NCI-H1436 treated with DMSO at 0.1 percent for 48 hours (cell line): ENCODE results near the gene PRDX1.
"Not testable (repeated sequence)": the region's sequence is repeated elsewhere in the genome, so short reads cannot be mapped to it uniquely, and the experiment has no call there.

ENCODE experiments used
- DNase-seq: peaks from one replicate; lab custom pipeline; 2025; lab: John Stamatoyannopoulos, UW

The PRDX1 gene

GRCh38 chr1:45535988-45536766, 14.5 kb upstream of the PRDX1 start:
- no peak for DNase-seq

DNA sequence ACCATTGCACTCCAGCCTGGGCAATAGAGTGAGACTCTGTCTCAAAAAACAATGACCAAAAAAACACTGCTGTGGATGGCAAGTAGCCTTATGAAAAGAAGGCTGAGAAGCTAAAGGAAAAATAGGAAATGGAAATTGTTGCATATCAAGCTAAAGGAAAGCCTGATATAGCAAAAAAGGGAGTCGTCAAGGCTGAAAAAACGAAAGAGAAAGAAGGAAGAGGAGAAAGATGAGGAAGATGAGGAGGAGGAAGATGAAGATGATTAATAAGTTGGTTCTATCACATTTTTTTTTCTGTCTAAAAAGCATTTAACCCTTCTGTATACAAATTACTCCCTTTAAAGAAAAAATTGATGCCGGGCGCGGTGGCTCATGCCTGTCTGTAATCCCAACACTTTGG, 10.2 kb upstream of the PRDX1 start:
- no peak for DNase-seq

GRCh38 chr1:45530632-45531135, 9.0 kb upstream of the PRDX1 start:
- no peak for DNase-seq

DNA sequence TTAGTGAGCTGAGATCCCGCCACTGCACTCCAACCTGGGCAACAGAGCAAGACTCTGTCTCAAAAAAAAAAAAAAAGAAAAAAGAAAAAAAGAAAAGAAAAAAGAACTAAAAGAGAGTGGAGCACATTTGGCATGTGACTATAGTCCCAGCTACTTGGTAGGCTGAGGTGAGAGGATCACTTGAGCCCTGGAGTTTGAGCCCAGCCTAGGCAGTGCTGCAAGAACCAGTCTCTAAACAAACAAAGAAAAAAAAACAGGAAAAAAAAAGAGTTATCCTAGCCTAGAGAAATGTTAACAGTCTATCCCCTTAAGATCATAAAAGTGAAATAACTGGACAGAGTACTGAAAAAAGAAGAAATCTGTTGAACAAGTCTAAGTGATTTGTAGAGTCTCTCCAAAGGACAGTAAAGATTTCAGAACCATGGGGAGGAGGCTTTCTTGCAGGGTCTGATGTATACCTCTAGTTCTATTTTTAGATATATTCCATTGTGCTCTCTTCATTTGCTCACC, 4.5 kb upstream of the PRDX1 start:
- no peak for DNase-seq

DNA sequence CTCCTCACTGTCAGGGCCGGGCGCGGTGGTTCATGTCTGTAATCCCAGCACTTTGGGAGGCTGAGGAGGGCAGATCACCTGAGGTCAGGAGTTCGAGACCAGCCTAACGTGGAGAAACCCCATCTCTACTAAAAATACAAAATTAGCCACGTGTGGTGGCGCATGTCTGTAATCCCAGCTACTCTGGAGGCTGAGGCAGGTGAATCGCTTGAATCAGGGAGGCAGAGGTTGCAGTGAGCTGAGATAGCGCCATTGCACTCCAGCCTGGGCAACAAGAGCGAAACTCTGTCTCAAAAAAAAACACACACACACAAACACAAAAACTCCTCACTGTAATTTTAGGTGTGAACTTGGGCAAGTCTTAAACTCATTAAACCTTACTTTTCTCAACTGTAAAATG, 2.3 kb upstream of the PRDX1 start:
- not testable (repeated sequence) for DNase-seq

- DNase-seq, result not testable (repeated sequence)
These were observed 1.8 kb upstream of the PRDX1 start for GRCh38 chr1:45523516-45523915.

DNA sequence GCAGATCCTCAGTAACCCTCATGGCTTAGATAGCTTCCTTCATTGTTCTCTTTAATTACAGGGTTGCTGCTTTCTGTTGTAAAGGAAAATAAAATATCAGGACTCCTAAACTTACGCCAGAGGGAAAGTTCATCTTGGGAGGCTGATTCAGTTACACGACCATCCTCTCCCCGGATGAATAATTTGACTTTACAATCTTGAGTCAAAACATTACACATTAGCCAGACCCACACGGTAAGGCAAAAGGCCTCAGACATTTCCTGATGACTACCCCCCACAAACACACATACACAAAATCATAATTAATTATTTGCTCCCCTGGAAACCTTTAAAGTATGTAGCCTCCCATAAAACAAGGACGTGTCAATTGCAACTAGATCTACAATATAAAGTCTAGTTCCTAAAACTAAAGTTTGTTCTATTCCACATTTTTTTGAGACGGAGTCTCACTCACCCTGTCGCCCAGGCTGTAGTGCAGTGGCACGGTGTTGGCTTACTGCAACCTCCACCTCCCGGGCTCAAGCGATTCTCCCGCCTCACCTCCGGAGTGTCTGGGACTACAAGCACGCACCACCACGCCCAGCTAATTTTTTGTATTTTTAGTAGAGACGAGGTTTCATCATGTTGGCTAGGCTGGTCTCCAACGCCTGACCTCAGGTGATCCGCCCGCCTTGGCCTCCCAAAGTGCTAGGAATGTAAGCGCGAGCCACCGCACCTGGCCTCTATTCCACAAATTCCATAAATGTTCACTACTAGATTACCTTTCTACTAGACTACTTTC, 830 bp upstream of the PRDX1 start:
- no peak for DNase-seq

- DNase-seq, result not testable (repeated sequence)
These were observed 1.9 kb downstream of the PRDX1 start for GRCh38 chr1:45519774-45520173.

DNA sequence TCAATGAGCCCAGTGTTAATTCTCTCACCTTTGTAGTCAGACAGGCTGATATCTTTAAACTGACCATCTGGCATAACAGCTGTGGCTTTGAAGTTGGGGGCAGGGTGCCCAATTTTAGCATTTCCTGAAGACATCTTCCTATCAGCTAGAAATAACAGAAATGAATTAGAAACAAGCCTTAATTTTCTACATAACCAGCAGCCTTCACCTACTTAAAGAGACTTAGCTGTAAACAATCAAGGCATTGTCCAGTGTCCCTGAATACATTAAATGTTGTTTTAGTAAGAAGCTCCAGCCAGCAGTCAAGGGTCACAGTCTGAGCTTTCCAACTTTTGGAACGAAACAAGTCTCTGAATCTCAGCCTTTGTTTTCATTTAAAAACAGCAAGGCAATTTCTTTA, 2.8 kb downstream of the PRDX1 start:
- DNase-seq, result no peak

GRCh38 chr1:45518366-45518765, 3.3 kb downstream of the PRDX1 start:
- not testable (repeated sequence) for DNase-seq

- no peak for DNase-seq
These were observed 5.2 kb downstream of the PRDX1 start for GRCh38 chr1:45516465-45516864.

GRCh38 chr1:45516036-45516435, 5.6 kb downstream of the PRDX1 start:
- no peak for DNase-seq

DNA sequence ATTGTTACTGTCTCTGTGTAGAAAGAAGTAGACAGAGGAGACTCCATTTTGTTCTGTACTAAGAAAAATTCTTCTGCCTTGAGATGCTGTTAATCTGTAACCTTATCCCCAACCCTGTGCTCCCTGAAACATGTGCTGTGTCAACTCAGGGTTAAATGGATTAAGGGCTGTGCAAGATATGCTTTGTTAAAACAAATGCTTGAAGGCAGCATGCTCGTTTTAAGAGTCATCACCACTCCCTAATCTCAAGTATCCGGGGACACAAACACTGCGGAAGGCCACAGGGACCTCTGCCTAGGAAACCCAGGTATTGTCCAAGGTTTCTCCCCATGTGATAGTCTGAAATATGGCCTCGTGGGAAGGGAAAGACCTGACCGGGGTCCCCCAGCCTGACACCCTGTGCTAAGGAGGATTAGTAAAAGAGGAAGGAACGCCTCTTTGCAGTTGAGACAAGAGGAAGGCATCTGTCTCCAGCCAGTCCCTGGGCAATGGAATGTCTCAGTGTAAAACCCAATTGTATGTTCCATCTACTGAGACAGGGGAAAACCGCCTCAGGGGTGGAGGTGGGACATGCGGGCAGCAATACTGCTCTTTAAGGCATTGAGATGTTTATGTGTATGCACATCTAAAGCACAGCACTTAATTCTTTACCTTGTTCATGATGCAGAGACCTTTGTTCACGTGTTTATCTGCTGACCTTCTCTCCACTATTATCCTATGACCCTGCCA, 8.0 kb downstream of the PRDX1 start:
- not testable (repeated sequence) for DNase-seq

GRCh38 chr1:45512641-45513054, 9.0 kb downstream of the PRDX1 start:
- DNase-seq, result no peak

DNA sequence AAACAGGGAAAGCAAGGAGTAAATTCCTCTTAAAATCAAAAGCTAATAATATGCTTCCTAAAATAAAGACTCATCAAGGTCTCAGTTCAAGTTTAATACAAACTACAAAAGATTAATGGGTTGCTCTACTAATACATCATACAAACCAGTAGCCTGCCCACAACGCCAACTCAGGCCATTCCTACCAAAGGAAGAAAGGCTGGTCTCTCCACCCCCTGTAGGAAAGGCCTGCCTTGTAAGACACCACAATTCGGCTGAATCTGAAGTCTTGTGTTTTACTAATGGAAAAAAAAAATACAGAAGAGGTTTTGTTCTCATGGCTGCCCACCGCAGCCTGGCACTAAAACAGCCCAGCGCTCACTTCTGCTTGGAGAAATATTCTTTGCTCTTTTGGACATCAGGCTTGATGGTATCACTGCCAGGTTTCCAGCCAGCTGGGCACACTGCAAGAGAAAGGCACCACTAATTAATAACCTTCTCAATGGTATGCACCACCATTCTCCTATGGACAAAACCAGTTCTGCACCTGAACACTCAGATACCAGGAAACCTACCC, 10.6 kb downstream of the PRDX1 start:
- no peak for DNase-seq

DNA sequence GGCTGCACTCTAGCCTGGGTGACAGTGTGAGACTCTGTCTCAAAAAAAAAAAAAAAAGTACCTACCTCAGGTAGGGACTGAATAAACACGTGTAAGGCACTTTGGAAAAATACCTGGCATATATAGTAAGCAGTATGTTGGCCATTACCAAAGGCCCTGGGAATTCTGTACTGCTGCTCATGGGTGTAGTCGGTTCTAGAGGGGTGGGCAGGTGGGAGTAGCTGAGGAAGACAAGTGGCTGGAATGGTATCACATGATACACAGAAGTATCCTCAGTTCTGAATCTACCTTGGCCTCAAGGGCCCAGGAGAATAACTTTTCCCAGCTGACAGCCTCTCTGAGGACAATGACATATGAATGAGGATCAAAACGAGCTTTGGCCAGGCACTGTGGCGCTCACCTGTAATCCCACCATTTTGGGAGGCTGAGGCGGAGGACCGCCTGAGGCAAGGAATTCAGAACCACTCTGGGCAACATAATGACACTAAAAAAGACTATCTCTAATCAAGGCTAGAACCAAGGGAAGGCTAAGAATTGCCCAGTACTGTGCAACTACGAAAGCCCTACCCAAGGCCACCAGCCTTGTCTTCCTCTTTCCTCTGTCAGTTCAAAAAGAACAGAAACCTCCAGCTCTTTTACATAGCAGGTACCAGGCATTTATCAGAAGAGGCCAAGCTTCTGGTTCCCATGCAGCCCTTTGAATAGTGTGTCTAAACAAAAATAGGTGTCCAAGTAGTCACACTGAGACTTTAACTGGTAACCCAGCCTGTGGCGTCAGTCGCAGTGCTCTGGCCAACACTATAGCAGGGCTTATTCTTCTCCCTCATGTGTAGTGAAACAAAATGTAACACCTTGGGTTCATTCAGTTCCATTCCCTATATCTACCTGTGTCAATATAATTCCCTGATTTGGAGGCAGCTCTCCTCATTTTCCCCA, 11.4 kb downstream of the PRDX1 start:
- no peak for DNase-seq

DNA sequence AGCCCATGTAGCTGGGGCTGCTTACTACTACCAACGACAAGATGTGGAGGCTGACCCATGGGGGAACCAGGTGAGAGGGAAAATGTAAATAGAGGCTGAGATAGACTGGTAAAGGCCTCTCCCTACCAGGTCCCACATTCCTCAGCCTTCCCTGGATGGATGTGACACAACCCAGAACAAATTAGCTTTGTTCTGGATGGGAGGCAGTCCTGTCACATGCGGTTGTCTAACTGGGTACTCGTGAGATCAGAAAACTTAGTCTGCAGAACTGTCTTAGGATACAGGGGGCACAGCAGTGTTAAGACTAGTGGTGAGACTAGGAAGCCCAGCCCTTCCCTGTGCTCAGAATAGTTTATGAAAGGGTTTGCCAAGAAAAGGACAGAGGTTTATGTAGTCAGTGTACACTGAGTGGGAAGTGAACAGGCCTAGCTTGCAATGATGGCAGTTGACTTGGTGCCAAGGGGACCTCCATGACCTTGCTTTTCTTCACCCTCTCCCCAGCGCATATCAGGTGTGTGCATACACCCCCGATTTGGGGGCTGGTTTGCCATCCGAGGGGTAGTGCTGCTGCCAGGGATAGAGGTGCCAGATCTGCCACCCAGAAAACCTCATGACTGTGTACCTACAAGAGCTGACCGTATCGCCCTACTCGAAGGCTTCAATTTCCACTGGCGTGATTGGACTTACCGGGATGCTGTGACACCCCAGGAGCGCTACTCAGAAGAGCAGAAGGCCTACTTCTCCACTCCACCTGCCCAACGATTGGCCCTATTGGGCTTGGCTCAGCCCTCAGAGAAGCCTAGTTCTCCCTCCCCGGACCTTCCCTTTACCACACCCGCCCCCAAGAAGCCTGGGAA, 13.2 kb downstream of the PRDX1 start:
- no peak for DNase-seq

GRCh38 chr1:45507893-45508292, 13.8 kb downstream of the PRDX1 start:
- no peak for DNase-seq

GRCh38 chr1:45507195-45507594, 14.5 kb downstream of the PRDX1 start:
- no peak for DNase-seq
